GM12878 (cell line): ENCODE data around the gene CSAG2.
"Not testable (repeated sequence)": the region's sequence is repeated elsewhere in the genome, so short reads cannot be mapped to it uniquely, and the experiment has no call there.

Source experiments
- EP300 ChIP-seq, 2 experiments: fragments of 150-350 bp in 1 of 2; IDR thresholded peaks; 2 replicates each; pipeline ENCODE4 v1.6.1; 2011 to 2012; ENCODE audit warnings: low read depth in 2 of 2, low read length in 2 of 2, borderline replicate concordance in 1 of 2, improper control_type of control experiment in 1 of 2, inconsistent platforms in 1 of 2; ENCODE audit not compliant: control insufficient read depth in 1 of 2
- MXI1 ChIP-seq: fragments of 150-350 bp; IDR thresholded peaks from 2 replicates; pipeline ENCODE4 v1.6.1; 2011; ENCODE audit warnings: low read depth, mild to moderate bottlenecking, inconsistent platforms, low read length, improper control_type of control experiment
- POLR2A ChIP-seq: IDR thresholded peaks from 2 replicates; pipeline ENCODE4 v1.6.1; 2011; ENCODE audit warnings: low read depth, mild to moderate bottlenecking, low read length
- TF ChIP-seq, protein P1 (sequence below): fragments of 450-650 bp; formaldehyde crosslinking; IDR thresholded peaks from 2 replicates; pipeline ENCODE4 v1.5.0; 2022; ENCODE audit warnings: mild to moderate bottlenecking, missing genetic modification characterization

DNA sequence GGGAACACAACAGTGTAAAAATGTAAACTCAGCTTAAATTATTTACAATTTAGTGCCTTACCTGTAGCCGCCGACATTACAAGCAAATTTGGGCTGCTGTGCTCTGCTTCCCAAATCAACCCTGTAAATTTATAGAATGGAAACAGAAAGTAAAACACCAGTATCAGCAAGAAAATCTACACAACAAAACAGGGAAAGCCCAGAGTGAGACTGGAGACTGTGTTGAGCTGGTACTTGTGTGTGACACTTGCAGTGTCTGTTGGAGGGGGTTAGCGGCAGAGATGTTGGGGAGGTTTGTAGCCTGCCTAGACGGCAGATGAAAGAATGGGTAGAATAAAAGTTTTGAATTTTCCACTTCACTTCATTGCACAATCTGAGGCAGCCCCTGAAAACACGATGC, 4.1 kb upstream of the CSAG2 start:
- TF ChIP-seq MXI1; EP300 (IDR thresholded peaks at IDR 0.05; ENCODE audit: borderline replicate concordance in 1 of 2, control insufficient read depth in 1 of 2, low read depth in 2 of 2, low read length in 2 of 2); POLR2A: not testable (repeated sequence)
- TF ChIP-seq, protein P1, sequence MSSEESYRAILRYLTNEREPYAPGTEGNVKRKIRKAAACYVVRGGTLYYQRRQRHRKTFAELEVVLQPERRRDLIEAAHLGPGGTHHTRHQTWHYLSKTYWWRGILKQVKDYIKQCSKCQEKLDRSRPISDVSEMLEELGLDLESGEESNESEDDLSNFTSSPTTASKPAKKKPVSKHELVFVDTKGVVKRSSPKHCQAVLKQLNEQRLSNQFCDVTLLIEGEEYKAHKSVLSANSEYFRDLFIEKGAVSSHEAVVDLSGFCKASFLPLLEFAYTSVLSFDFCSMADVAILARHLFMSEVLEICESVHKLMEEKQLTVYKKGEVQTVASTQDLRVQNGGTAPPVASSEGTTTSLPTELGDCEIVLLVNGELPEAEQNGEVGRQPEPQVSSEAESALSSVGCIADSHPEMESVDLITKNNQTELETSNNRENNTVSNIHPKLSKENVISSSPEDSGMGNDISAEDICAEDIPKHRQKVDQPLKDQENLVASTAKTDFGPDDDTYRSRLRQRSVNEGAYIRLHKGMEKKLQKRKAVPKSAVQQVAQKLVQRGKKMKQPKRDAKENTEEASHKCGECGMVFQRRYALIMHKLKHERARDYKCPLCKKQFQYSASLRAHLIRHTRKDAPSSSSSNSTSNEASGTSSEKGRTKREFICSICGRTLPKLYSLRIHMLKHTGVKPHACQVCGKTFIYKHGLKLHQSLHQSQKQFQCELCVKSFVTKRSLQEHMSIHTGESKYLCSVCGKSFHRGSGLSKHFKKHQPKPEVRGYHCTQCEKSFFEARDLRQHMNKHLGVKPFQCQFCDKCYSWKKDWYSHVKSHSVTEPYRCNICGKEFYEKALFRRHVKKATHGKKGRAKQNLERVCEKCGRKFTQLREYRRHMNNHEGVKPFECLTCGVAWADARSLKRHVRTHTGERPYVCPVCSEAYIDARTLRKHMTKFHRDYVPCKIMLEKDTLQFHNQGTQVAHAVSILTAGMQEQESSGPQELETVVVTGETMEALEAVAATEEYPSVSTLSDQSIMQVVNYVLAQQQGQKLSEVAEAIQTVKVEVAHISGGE = not testable (repeated sequence)
